A549 treated with DMSO at 1 μM for 4 hours (cell line): ENCODE data around the gene OR5D18. TPM values are rescaled to one million over a fixed set of nuclear protein-coding genes. Genes with fewer than 3 reads are reported as not detected.

ENCODE experiments used
- total RNA-seq: library from RNA; stranded (reverse); fragments of 200-300 nt; extraction: Qiagen RNA extraction; gene quantifications from 5 replicates; pipeline ENCODE4 v1.2.3, GENCODE V29; 2022; ENCODE audit warnings: low read depth

Gene OR5D18
- total RNA-seq, result not detected in 5 replicates

DNA sequence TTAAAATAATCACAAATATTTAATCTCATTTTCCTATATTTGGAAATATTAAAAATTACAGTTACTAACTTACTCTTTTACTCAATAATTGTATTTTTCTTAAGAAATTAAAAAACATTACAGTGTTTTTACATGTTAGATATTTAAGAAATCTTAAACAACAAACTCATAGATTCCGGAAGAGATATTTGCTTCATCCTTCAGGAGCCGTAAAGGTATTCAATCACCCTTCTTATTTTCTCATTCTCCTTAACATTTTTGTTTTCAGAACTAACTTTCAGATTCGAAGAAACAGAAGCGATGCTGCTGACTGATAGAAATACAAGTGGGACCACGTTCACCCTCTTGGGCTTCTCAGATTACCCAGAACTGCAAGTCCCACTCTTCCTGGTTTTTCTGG lies at the start of gene OR5D18:
Gene OR5D18 (plus strand): TSS at position 301 of the 400 bp plus-strand sequence. CDS start 0 bp downstream, at position 301.

DNA sequence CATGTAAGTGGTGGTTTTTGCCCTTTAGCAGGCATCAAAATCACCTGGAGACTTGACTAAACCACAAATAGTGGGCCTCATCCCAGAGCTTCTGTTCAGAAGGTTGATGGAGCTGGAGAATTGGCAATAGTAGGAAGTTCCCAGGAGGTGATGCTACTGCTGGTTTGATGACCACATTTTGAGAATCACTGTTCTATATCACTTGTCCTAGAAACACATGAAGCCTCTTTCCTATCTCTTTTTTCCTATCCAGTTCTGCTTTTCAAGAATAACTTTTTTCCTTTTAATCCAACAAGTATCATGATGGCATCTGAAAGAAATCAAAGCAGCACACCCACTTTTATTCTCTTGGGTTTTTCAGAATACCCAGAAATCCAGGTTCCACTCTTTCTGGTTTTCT lies 46.3 kb upstream of the OR5D18 start, which contains the start of gene OR5D13:
Gene OR5D13 (plus strand): TSS at position 301 of the 400 bp plus-strand sequence. CDS start 0 bp downstream, at position 301.

DNA sequence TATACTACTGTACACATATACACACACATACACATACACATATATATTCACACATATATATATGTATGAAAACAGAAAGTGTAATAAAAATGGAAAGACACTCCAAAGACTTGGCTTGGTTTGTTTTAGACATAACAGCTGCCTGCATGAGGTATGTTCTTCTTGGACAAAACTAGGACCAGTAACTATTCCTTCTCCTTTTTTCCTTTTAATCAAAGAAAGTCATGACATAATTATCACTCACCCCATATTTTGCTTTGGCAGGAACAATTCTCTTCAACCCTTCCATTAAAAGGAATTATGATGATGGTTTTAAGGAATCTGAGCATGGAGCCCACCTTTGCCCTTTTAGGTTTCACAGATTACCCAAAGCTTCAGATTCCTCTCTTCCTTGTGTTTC lies 24.2 kb upstream of the OR5D18 start, which contains the start of gene OR5D14:
Gene OR5D14 (plus strand): TSS at position 301 of the 400 bp plus-strand sequence. CDS start 0 bp downstream, at position 301.

DNA sequence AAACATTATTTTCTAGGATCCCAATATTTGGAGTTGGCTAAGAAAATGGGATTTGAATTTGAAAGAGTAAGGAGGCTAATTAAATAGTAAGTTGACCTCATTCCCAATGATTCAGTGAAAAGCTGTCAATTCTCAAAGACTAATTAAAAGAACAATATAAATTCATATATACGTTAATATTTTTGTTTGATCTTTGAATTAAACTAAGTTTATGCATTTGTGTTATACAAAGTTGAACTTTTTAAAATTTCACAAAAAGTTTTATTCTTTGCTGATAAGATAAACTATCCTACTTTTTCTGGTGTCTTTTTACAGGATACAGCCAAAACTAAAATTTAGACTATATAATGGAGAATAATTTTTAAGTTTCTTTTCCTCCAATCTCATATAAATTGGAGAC lies 8.4 kb upstream of the OR5D18 start, which contains the start of gene OR5L1:
Gene OR5L1 (plus strand): TSS at position 301 of the 400 bp plus-strand sequence. CDS start 100 bp downstream, outside the sequence.

DNA sequence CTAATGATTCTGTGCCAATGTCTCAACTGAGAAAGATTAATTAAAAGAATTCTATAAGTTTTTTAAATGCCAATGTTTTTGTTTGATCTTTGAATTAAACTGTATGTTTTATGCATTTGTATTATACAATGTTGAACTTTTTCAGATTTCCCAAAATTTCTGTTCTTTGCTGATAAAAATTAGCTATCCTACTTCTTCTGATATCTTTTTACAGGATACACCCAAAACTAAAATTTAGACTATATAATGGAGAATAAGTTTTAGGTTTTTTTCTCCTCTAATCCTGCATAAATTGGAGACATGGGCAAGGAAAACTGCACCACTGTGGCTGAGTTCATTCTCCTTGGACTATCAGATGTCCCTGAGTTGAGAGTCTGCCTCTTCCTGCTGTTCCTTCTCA lies 7.5 kb downstream of the OR5D18 start, which contains the start of gene OR5L2:
Gene OR5L2 (plus strand): TSS at position 301 of the 400 bp plus-strand sequence. CDS start 0 bp downstream, at position 301.

DNA sequence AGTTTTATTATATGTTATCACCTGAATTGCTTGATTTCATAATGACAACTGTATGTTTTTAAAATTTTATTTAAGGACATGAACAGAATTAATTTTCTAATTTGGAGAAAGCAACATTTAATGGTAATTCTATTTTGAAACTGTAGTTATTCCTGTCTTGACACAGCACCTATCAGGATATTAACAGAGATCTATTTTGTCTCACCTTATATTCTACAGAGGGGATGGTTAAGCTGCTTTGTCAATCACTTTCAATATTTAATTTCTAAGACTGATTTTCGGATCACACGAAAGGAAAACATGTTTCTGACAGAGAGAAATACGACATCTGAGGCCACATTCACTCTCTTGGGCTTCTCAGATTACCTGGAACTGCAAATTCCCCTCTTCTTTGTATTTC lies 19.0 kb downstream of the OR5D18 start, which contains the start of gene OR5D16:
Gene OR5D16 (plus strand): TSS at position 301 of the 400 bp plus-strand sequence. CDS start 0 bp downstream, at position 301.

Other genes with a start within 250 kb of the OR5D18 start
- not detected in 5 replicates for gene OR4C16, start 247.5 kb upstream of the OR5D18 start, total RNA-seq
- gene OR4C11, start 212.0 kb upstream of the OR5D18 start, total RNA-seq, result not detected in 5 replicates
- not detected in 5 replicates for gene OR4P4, start 184.5 kb upstream of the OR5D18 start, total RNA-seq
- gene OR4S2, start 171.3 kb upstream of the OR5D18 start, total RNA-seq, result not detected in 5 replicates
- gene OR4C6, start 157.4 kb upstream of the OR5D18 start, total RNA-seq, result not detected in 5 replicates
- not detected in 5 replicates for gene OR5D13, start 46.2 kb upstream of the OR5D18 start, total RNA-seq
- gene OR5D14, start 24.1 kb upstream of the OR5D18 start, total RNA-seq, result not detected in 5 replicates
- gene OR5L1, start 8.3 kb upstream of the OR5D18 start, total RNA-seq, result not detected in 5 replicates
- gene OR5L2, start 7.6 kb downstream of the OR5D18 start, total RNA-seq, result not detected in 5 replicates
- not detected in 5 replicates for gene OR5D16, start 19.1 kb downstream of the OR5D18 start, total RNA-seq
- gene TRIM51, start 63.7 kb downstream of the OR5D18 start, total RNA-seq, result not detected in 5 replicates
- gene OR5W2, start 95.0 kb downstream of the OR5D18 start, total RNA-seq, result not detected in 5 replicates
- gene OR5I1, start 116.8 kb downstream of the OR5D18 start, total RNA-seq, result not detected in 5 replicates
- gene OR10AG1, start 150.3 kb downstream of the OR5D18 start, total RNA-seq, result not detected in 5 replicates
- gene OR5F1, start 175.0 kb downstream of the OR5D18 start, total RNA-seq, result not detected in 5 replicates
- gene OR5AS1, start 208.0 kb downstream of the OR5D18 start, total RNA-seq, result not detected in 5 replicates